GM12801 (cell line): Measurements from ENCODE around the gene SLC16A11.

Experiments used
- CTCF ChIP-seq: IDR thresholded peaks from one replicate; pipeline ENCODE4 v1.5.1; 2011; ENCODE audit warnings: control low read depth; ENCODE audit not compliant: insufficient read length; ENCODE audit errors: extremely low read depth

The SLC16A11 gene

GRCh38 chr17:7003745-7004144 lies 40.1 kb downstream of the SLC16A11 start:
- no peak for TF ChIP-seq CTCF

GRCh38 chr17:7002288-7003047 lies 41.4 kb downstream of the SLC16A11 start:
- no peak for TF ChIP-seq CTCF

- no peak for TF ChIP-seq CTCF
Measured at GRCh38 chr17:7001318-7001961, 42.5 kb downstream of the SLC16A11 start.

GRCh38 chr17:6998855-6999508 lies 44.9 kb downstream of the SLC16A11 start:
- TF ChIP-seq CTCF: no peak

- no peak for TF ChIP-seq CTCF
Measured at GRCh38 chr17:6997171-6997570, 46.7 kb downstream of the SLC16A11 start.

GRCh38 chr17:6996256-6997011 lies 47.5 kb downstream of the SLC16A11 start:
- TF ChIP-seq CTCF: no peak
